RWPE1 (cell line): ENCODE results near the gene LAIR1.

Source experiments
- CTCF ChIA-PET: fragments of 350-600 bp; sonication (Branson Sonifier 250); formaldehyde crosslinking; extraction: SDS; loops from one replicate; lab custom pipeline; 2021; lab: Yijun Ruan, JAX
- POLR2A ChIA-PET: fragments of 400-600 bp; formaldehyde crosslinking; extraction: SDS; loops from one replicate; lab custom pipeline; 2020; ENCODE audit warnings: antibody characterized with exemption; ENCODE audit not compliant: low non-redundant PET; lab: Yijun Ruan, JAX
- DNase-seq: peaks from one replicate; pipeline ENCODE4 v3.0.0; 2012; ENCODE audit warnings: low spot score
- H3K27ac ChIP-seq: fragments of 450-650 bp; 2 replicates; pipeline ENCODE4 v1.5.1; 2017
- TF ChIP-seq, protein P1 (sequence below): fragments of 450-650 bp; conservative IDR thresholded peaks from 2 replicates; pipeline ENCODE4 v1.5.1; 2017; ENCODE audit warnings: low read depth, mild to moderate bottlenecking

The LAIR1 gene

DNA sequence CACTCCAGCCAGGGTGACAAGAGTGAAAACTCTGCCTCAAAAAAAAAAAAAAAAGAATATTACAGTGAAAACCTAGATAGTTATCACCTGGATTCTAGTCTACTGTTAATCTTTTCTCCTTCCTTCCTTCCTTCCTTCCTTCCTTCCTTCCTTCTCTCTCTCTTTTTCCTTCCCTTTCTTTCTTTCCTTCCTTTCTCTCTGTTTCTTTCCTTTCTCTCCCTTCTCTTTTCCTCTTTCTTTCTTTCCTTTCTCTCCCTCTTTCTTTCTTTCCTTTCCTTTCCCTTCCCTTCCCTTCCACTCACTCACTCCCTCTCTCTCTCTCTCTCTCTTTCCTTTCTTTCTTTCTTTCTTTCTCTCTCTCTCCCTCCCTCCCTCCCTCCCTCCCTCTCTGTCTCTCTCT, 40.9 kb upstream of the LAIR1 start:
- DNase-seq = no peak
- POLR2A ChIA-PET = no interaction called here
- TF ChIP-seq, protein P1, sequence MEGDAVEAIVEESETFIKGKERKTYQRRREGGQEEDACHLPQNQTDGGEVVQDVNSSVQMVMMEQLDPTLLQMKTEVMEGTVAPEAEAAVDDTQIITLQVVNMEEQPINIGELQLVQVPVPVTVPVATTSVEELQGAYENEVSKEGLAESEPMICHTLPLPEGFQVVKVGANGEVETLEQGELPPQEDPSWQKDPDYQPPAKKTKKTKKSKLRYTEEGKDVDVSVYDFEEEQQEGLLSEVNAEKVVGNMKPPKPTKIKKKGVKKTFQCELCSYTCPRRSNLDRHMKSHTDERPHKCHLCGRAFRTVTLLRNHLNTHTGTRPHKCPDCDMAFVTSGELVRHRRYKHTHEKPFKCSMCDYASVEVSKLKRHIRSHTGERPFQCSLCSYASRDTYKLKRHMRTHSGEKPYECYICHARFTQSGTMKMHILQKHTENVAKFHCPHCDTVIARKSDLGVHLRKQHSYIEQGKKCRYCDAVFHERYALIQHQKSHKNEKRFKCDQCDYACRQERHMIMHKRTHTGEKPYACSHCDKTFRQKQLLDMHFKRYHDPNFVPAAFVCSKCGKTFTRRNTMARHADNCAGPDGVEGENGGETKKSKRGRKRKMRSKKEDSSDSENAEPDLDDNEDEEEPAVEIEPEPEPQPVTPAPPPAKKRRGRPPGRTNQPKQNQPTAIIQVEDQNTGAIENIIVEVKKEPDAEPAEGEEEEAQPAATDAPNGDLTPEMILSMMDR = no peak
- CTCF ChIA-PET = no interaction called here
- H3K27ac ChIP-seq = no peak overlapping the region

DNA sequence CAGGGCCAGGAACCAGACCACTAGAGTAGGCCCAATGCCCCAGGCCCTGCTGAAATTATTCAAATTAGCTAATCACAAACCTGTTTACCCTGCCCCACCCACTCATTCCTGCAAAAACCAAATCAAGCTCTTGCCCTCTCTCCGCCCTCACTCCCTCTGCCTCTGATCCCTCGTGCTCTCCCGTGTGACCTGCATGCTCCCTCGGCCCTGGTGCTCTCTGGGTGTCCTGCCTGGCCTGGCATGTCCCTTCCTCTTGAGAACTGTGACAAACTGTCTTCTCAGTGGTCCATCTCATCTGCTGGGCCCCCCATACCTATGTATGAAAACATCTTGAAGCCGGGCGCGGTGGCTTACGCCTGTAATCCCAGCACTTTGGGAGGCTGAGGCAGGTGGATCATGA, 38.3 kb upstream of the LAIR1 start:
- DNase-seq = no peak
- no peak overlapping the region for H3K27ac ChIP-seq
- POLR2A ChIA-PET = no interaction called here
- CTCF ChIA-PET = interaction anchor here (1.3 kb wide), 1 partner anchor 12 kb away, joined by 5 read pairs; no protein-coding TSS in a partner anchor
- TF ChIP-seq, protein P1 = no peak

DNA sequence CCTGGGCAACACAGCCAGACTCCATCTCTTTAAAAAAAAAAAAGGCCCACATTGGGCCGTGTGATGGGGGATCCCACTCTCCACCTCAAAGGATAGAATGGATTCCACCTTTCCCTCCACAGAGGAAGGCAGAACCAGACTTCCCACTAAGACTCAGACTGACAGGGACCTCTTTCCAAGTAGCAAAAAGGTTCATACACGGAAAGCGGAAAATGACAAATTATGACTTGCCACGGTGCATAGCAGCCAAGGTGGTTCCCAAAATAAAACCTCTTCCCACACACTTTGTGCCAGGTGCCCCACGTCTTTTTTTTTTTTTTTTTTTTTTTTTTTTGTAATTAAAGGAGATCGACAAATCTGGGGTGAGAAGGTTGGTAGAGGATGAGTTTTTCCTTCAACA, 36.2 kb upstream of the LAIR1 start:
- ChIA-PET POLR2A (no interaction called here), CTCF (no interaction called here)
- DNase-seq = no peak
- TF ChIP-seq, protein P1 = no peak
- H3K27ac ChIP-seq = no peak overlapping the region

DNA sequence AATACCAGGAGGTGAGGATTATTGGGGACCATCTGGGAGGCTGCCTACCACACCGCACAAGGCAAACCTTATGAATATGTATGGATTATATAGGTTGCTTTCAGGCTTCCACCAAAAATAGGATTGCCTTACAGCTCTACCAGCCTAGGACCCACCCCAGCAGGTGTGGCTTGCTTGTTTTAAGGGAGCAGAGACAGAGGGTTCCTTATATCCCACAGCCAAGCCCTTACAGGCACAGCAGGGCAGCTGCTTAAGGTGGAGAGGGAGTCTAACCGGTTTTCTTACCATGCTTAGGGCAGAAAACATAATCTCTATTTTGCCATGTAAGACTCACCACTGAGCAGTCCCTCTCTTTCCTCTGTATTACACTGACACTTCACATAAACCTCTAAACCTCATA, 34.5 kb upstream of the LAIR1 start:
- DNase-seq = no peak
- TF ChIP-seq, protein P1 = no peak
- H3K27ac ChIP-seq = no peak overlapping the region
- POLR2A ChIA-PET = no interaction called here
- CTCF ChIA-PET = no interaction called here

DNA sequence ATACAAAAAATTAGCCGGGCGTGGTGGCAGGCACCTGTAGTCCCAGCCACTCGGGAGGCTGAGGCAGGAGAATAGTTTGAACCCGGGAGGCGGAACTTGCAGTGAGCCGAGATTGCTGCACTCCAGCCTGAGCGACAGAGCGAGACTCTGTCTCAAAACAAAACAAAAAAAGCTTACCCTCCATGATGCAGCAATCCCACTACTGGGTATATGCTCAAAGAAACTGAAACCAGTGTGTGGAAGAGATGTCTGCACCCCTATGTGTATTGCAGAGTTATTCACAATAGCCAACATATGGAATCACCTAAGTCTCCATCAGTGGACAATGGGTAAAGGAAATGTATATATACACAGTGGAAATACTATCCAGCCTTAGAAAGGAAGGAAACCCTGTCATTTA, 31.0 kb upstream of the LAIR1 start:
- ChIA-PET CTCF (no interaction called here), POLR2A (no interaction called here)
- TF ChIP-seq, protein P1 = no peak
- no peak overlapping the region for H3K27ac ChIP-seq
- no peak for DNase-seq

DNA sequence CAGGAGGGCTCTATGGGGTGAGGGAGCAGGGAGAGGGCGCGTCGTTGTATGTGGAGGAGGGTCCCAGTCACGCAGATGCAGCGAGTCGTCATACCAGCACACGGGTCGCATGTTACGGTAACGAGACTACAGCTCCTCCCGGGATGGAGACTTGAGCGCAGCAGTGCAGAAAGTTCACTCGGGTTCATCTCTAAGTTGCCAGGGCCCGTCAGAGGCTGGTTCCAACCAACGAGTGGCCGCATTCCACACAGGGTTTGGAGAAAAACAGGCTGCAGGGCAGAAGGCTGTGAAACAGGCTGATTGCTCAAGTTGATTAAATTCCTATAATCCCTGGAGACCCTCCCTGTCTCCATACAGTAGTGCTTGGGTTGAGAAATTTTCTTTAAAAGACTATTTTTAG, 28.6 kb upstream of the LAIR1 start:
- POLR2A ChIA-PET = no interaction called here

More for the DNA sequence above, 28.6 kb upstream of the LAIR1 start:
- TF ChIP-seq, protein P1 = no peak
- CTCF ChIA-PET = interaction anchor here (0.7 kb wide), 1 partner anchor 1157 kb away, joined by 3 read pairs; no protein-coding TSS in a partner anchor
- DNase-seq = no peak
- no peak overlapping the region for H3K27ac ChIP-seq
